HCT116 (cell line): ENCODE measurements around the gene CD3E. TPM values are rescaled to one million over a fixed set of nuclear protein-coding genes. Genes with fewer than 3 reads are reported as not detected.

Experiments used
- ATAC-seq: fragments of 200-7000 bp; cut with Tn5 transposase; 2 replicates; pipeline ENCODE4 v1.9.1; 2020; ENCODE audit warnings: mild to moderate bottlenecking, moderate library complexity
- BruUV-seq: library from RNA; stranded (reverse); fragments of 400-500 nt; replicated peaks from 2 replicates; lab custom pipeline; 2021; lab: Mats Ljungman, UMichigan
- CTCF ChIA-PET: fragments of 300-600 bp; sonication (Branson Sonifier 250); formaldehyde crosslinking; loops from one replicate; lab custom pipeline; 2021; ENCODE audit warnings: antibody characterized with exemption; lab: Charles Lee
- POLR2A ChIA-PET: fragments of 300-600, 350-600 bp; sonication (Branson Sonifier 250); formaldehyde crosslinking; loops from one replicate; lab custom pipeline; 2021; ENCODE audit warnings: antibody characterized with exemption; lab: Charles Lee
- RAD21 ChIA-PET, 2 experiments: fragments of 300-600 bp; sonication (Branson Sonifier 250); formaldehyde crosslinking; loops; one replicate each; lab custom pipeline; 2023; ENCODE audit warnings: low total read pairs in 2 of 2; ENCODE audit not compliant: uncharacterized antibody in 2 of 2, unreplicated experiment in 2 of 2, low non-redundant PET in 1 of 2; lab: Charles Lee
- DNase-seq: peaks from one replicate; pipeline ENCODE4 v3.0.0-alpha.2; 2010; ENCODE audit warnings: low read depth, low spot score
- H2AFZ ChIP-seq: fragments of 200-600 bp; shearing (Covaris generic), sonication (generic); 2 replicates; pipeline ENCODE4 v1.6.1; 2017; ENCODE audit warnings: low read depth, mixed run types, mixed read lengths, antibody characterized with exemption, low read length; ENCODE audit not compliant: poor library complexity, severe bottlenecking
- H3K27ac ChIP-seq: 2 replicates; pipeline ENCODE4 v1.5.1; 2012; ENCODE audit warnings: low read depth, low read length
- H3K27me3 ChIP-seq: fragments of 200-600 bp; sonication (generic); 2 replicates; pipeline ENCODE4 v1.6.1; 2016; ENCODE audit warnings: mixed run types, low read length, mixed read lengths; ENCODE audit not compliant: insufficient read depth
- H3K36me3 ChIP-seq, 2 experiments: fragments of 200-500 bp in 1 of 2; fragments of 200-600 bp in 1 of 2; sonication (Bioruptor generic) in 1 of 2; sonication (generic) in 1 of 2; 2 replicates each; pipeline versions ENCODE4 v1.5.1 to v1.6.1; 2014 to 2016; ENCODE audit warnings: low read length in 2 of 2, inconsistent platforms in 1 of 2, mixed read lengths in 1 of 2, mixed run types in 1 of 2; ENCODE audit not compliant: insufficient read depth in 2 of 2, control insufficient read depth in 1 of 2
- H3K4me1 ChIP-seq, 2 experiments: fragments of 200-600 bp in 1 of 2; sonication (generic) in 1 of 2; 2 replicates each; pipeline versions ENCODE4 v1.5.1 to v1.6.1; 2012 to 2017; ENCODE audit warnings: low read length in 2 of 2, inconsistent platforms in 1 of 2, mild to moderate bottlenecking in 1 of 2, mixed read lengths in 1 of 2, mixed run types in 1 of 2, moderate library complexity in 1 of 2; ENCODE audit not compliant: insufficient read depth in 2 of 2, control insufficient read depth in 1 of 2
- H3K4me2 ChIP-seq: fragments of 200-600 bp; sonication (generic); 2 replicates; pipeline ENCODE4 v1.6.1; 2017; ENCODE audit warnings: mixed run types, low read length, mixed read lengths
- H3K4me3 ChIP-seq, 2 experiments: fragments of 200-600 bp in 1 of 2; sonication (generic) in 1 of 2; replicated peaks in 1 of 2; 2 replicates each; pipeline ENCODE4 v1.5.1; 2011 to 2016; ENCODE audit warnings: low read length in 2 of 2, control low read depth in 1 of 2, low read depth in 1 of 2, mild to moderate bottlenecking in 1 of 2, mixed read lengths in 1 of 2, mixed run types in 1 of 2
- H3K79me2 ChIP-seq: fragments of 200-600 bp; sonication (generic); 2 replicates; pipeline ENCODE4 v1.6.1; 2017; ENCODE audit warnings: mild to moderate bottlenecking, mixed run types, low read length, moderate library complexity, mixed read lengths; ENCODE audit not compliant: insufficient read depth
- H3K9ac ChIP-seq: fragments of 200-600 bp; sonication (generic); 2 replicates; pipeline ENCODE4 v1.6.1; 2016; ENCODE audit warnings: low read length, mixed read lengths
- H3K9me2 ChIP-seq: fragments of 200-600 bp; sonication (generic), shearing (Covaris generic); 2 replicates; pipeline ENCODE4 v1.6.1; 2017; ENCODE audit warnings: mixed run types, mild to moderate bottlenecking, moderate library complexity; ENCODE audit not compliant: insufficient read depth
- H3K9me3 ChIP-seq, 2 experiments: fragments of 200-500 bp in 1 of 2; fragments of 200-600 bp in 1 of 2; sonication (Bioruptor generic) in 1 of 2; sonication (generic) in 1 of 2; 2 replicates each; pipeline ENCODE4 v1.6.1; 2014 to 2017; ENCODE audit warnings: low read length in 2 of 2, mixed read lengths in 2 of 2, inconsistent platforms in 1 of 2, low read depth in 1 of 2, mild to moderate bottlenecking in 1 of 2, mixed run types in 1 of 2, moderate library complexity in 1 of 2; ENCODE audit not compliant: control insufficient read depth in 1 of 2, insufficient read depth in 1 of 2
- H4K20me1 ChIP-seq: fragments of 200-600 bp; sonication (generic), shearing (Covaris generic); 2 replicates; pipeline ENCODE4 v1.6.1; 2017; ENCODE audit warnings: mixed run types, mild to moderate bottlenecking, moderate library complexity; ENCODE audit not compliant: insufficient read depth
- CTCF ChIP-seq, 3 experiments: fragments of 200-600 bp in 1 of 3; sonication (generic) in 1 of 3; IDR thresholded peaks in 2 of 3; conservative IDR thresholded peaks in 1 of 3; 2 replicates each; pipeline ENCODE4 v1.5.1; 2012 to 2017; ENCODE audit warnings: low read depth in 2 of 3, low read length in 2 of 3, antibody characterized with exemption in 1 of 3, borderline replicate concordance in 1 of 3, control low read depth in 1 of 3, mild to moderate bottlenecking in 1 of 3, mixed read lengths in 1 of 3, mixed run types in 1 of 3, moderate library complexity in 1 of 3; ENCODE audit not compliant: insufficient read depth in 1 of 3
- ZFX ChIP-seq: fragments of 450-650 bp; IDR thresholded peaks from 2 replicates; pipeline ENCODE4 v1.6.1; 2017
- intact Hi-C: fragments of 100-400 bp; cut with micrococcal nuclease; formaldehyde crosslinking; loops from 2 replicates; pipeline ENCODE4 v1.10.0; 2022
- total RNA-seq: library from RNA; stranded (reverse); gene quantifications from one replicate; pipeline ENCODE4 v1.2.1, GENCODE V29; 2021; ENCODE audit not compliant: unreplicated experiment

Gene CD3E
- total RNA-seq, 1 experiment from 2014 or later = 0.79 TPM

DNA sequence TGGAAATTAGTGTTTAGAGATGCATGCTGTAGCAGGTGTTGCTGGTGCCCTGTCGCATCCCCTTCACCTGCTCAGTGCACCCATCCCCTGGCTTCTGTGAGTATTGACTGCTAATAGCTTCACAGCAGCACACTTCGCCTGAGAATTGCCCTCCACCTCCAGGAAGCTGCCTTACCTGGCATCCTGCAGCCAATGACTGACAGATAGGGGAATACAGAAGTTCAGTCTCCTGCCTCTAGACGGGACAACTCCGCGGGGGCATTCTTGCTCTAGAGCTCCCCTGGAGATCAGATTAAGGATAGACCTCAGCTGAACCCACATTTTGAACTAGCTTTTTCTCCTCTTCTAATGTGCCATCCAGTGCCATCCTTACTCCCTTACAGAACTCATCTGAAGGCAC lies 9.3 kb upstream of the CD3E start:
- peak; percentile 50 for ATAC-seq

More for the DNA sequence above, 9.3 kb upstream of the CD3E start:
- H3K27ac ChIP-seq = no peak overlapping the region
- no peaks in the 10 kb centered on the region for H3K9me2 ChIP-seq
- no peak overlapping the region for H3K9ac ChIP-seq
- intact Hi-C loops = loop anchor here (2.0 kb wide), 1 partner anchor 58 kb away; no protein-coding TSS in a partner anchor
- ChIA-PET CTCF (interaction anchor here (0.6 to 2.0 kb wide), 22 partner anchors 9 to 584 kb away, joined by 3 to 17 read pairs (median 4); partner anchors contain the start of genes CD3E and KMT2A), POLR2A (interaction anchor here (1.0 kb wide), 1 partner anchor 64 kb away, joined by 3 read pairs; the partner anchor contains the start of gene UBE4A), RAD21 (interaction anchor here (0.9 to 1.2 kb wide), 2 partner anchors 97 kb away, joined by 3 to 4 read pairs; no protein-coding TSS in a partner anchor)
- peak overlapping the region; percentile 81 for H2AFZ ChIP-seq
- no peak overlapping the region for H3K4me3 ChIP-seq
- no peaks in the 10 kb centered on the region for H3K9me3 ChIP-seq
- TF ChIP-seq ZFX (no peak), CTCF (IDR thresholded peaks at IDR 0.05 in 2 of 3, conservative IDR thresholded peaks at IDR 0.05 in 1 of 3; ENCODE audit: borderline replicate concordance in 1 of 3, insufficient read depth in 1 of 3, low read depth in 2 of 3, low read length in 2 of 3) (0 out of 6 replicates have a peak, but pooled peaks of 1 of the 3 experiments have one; percentile 6)
- H3K79me2 ChIP-seq = no peaks in the 10 kb centered on the region
- no peaks in the 10 kb centered on the region for H3K27me3 ChIP-seq
- no TSS peak for BruUV-seq
- H3K4me2 ChIP-seq = no peak overlapping the region
- peaks cover 0 to 14% of the 10 kb centered on the region in 2 experiments; a peak in 2 of 4 replicates for H3K4me1 ChIP-seq
- no peaks in the 10 kb centered on the region for H3K36me3 ChIP-seq
- H4K20me1 ChIP-seq = no peaks in the 10 kb centered on the region
- DNase-seq = no peak
